Astrocyte of the hippocampus (primary cell): Measurements from ENCODE around the gene KCNIP1.
A peak's percentile ranks its signal among the peaks of the same experiment; 100 is the strongest.

ENCODE experiments used
- DNase-seq: peaks from one replicate; pipeline ENCODE4 v3.0.0; 2011; ENCODE audit warnings: low read depth, low spot score

Gene KCNIP1

DNA sequence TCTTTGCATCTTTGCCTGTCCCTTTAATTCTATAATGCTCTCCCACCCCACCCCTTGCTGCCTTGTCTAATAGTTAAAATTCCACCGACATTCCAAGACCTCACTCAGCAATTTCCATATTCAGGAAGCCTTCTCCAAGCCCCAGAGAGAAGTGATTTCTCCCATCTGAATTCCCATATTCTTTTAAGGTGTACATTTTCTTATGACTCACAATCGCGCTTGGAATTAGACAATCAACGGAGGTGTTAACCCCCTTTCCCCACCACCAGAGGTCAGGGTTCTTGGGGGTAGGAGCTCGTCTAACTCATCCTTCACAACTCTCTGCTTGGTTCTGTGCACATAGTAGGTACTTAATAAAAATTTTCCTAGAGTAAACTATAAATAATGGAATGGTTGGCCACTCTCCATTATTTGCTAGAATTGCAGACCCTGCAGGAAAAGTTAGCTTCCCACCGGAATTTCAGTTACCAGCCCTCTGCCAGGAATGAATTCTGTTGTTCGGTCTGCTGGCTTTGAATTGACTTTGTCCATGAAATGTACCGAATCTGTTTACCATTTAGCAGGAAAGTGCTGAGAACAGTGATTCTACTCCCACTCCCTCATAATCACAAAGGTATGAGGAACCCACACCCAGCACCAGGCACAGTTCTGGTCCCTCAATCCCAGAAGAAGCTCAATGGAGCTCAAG is 5.0 kb downstream of the KCNIP1 start:
- DNase-seq = peak; percentile 61

DNA sequence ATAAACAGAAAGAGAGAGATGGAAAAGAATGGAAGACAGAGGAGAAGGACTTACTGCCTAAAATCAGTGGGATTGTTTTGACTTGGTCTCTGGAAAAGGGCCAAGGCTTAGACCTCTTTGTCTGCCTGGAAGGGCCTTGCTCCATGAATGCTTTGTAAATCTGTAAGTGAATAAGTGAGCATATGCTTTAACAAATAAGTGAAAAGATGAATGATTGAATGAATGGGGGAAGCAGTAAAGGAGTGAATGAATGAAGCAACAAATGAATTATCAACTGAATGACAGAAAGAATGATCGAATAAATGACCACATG is 5.5 kb downstream of the KCNIP1 start:
- DNase-seq = no peak

DNA sequence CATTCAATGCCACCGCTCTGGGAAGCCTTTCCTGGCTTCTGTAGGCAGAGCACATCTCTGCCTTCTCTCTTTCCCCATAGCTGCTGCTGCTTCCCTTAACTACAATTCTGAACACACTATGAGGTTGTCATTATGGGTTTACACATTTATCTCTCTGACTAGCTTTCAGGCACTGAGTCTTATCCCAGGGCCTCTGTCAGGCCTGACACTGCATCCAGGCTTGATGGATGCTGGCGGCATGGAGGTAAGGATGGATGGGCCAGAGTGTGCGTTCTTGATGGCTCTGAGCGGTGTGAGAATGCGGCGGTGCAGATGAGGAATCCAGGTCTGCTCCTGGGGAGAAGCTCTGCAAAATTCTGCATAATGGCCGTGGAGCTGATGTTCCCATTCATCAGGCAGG is 6.3 kb downstream of the KCNIP1 start:
- no peak for DNase-seq

DNA sequence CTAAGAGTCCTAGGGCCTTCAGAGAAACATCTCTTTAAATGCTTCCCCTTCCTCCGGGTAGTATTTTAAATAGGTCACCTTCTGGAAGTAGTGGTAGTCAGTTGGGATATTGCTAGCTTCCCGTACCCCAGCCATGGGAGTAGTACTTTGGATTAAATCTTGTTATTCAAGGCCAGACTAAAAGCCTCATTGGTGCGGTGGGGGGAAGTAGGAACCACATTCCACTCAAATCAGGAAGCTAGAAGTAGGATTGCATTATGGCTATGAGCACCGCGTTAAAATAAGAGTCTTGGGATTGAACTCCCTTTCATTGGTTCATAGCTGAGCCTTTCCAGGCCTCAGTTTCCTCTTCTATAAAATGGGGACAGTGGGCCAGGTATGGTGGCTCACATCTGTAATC is 6.7 kb downstream of the KCNIP1 start:
- DNase-seq = no peak

DNA sequence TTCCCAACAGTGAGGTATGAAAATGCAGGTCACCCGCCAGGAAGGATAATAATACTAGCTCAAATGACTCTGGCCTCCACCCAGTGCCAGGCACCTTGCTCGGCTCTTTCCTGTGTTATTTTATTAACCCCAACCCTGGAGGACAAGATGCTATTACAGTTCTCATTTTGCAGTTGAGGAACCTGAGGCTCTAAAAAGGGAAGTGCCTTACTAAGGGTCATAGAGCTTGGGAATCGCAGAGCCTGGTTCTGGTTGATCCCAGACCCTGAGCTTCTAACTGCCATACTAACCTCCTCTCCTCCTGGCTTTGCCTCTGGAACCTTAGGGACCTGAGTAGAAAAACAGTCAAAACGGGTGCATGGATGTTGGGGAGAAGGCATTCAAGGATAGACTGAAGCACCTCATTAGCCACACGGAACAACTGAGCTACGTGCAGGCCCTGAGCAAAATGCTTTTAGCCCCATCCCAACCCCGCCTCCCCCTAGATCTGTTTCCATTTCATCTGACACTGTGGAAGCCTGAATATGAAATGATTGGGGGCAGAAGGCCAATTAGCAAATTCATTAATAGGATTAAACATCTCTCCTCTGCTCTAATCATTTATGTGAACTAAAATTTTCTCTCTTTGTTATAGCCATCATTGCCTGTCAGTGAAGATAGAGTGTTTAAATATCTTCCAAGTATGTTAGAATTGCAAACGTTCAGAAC is 7.9 kb downstream of the KCNIP1 start:
- DNase-seq = no peak

DNA sequence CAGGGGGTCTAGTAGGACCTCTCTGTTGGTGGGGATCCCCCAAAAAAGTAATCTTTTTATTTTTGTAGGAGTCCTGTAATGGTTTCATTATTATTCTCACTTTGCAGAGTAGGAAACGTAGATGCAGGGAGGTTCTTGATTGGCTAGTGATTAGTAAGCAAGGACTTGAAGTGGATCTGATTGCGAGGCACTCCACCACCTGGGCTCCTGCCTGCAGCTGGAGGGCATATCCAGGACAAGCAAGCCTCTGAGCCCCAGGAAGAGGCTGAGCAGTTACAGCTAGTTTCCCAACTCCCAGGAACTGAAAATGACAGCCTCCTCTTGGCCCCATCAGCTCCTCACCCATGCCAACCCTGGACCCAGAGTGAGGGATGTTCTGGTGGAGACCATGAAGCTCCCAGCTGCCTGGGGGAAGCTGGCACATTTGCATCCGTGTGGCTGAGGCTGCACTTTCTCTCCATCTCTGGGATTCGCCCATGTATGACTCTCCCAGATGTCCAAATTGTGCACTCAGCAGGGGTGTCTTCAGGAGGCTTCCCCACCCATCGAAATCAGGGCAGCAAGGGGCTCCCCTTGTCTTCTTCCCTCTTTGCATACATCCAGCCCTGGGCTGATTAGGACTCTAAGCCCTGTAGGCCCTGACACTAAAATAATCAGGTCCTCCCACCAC is 10.2 kb downstream of the KCNIP1 start:
- DNase-seq = no peak

DNA sequence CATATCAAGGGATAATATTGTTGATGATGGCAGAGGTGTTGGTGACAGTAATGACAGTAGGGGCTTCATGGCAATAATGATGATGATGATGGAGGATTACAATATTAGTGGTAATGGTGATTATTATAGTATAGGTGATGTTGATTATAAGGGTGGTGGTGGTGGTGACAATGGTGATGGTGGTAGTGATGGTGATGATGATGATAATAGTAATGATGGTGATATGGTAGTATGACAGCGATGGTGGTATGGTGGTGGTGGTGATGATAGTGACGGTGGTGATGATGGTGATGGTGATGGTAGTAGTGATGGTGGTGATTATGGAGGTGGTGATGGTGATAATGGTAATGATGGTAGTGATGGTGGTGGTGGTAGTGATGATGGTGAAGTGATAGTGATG is 13.6 kb downstream of the KCNIP1 start:
- DNase-seq = no peak

DNA sequence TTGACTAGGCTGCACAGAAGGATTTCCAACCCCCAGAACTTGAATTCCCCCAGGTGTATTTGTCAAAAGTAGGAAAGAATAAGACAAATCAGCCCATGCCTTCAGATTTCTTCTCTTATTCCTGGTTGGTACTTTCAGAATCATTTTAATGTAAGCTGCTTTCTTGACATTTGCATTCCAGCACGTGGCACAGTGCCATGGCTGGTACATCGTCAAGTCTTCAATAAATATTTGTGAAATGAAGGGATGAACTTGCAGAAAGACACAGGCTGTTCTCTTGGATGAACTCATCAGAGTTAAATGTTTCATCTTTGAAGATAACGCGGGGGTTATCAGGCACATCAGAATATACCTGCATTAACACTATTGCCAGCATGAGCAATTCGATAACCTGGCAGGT is 14.5 kb downstream of the KCNIP1 start:
- no peak for DNase-seq

DNA sequence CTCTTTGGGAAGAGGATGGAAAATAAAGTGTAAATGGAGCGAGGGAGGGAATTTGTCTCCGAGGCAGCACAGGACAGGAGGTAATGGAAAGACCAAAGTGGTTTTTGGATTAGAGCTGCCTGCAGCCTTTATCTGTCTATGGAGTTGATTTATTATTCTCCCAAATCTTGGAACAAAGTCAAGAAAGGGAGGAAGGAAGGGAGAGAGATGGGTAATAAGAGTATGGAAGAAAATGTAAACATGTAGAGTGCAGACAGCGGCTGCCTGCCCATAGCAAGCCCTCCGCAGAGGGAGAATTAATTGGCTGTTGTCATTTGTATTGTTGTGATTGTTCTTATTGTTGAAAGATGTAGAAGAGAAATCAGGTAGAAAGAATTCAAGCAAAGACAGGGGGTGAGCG is 15.7 kb downstream of the KCNIP1 start:
- no peak for DNase-seq

DNA sequence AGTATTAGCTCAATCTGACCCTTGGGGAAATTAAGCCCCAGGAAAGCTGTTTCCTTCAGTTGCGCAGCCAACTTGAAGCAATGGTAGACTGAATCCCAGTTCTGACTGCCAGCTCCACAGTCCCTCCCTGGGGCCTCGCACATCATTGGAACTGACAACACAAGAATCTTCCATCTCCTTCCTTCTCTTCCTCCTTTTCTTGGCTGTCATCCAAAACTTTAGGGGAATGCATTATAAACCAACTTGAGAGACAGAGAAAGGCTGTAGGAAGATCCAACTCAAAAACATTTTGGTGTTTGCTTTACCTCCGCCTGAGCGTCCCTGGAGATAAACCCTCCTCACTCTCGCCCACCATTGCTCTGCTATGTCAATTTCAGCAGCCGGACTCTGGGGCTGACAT is 16.6 kb downstream of the KCNIP1 start:
- no peak for DNase-seq

DNA sequence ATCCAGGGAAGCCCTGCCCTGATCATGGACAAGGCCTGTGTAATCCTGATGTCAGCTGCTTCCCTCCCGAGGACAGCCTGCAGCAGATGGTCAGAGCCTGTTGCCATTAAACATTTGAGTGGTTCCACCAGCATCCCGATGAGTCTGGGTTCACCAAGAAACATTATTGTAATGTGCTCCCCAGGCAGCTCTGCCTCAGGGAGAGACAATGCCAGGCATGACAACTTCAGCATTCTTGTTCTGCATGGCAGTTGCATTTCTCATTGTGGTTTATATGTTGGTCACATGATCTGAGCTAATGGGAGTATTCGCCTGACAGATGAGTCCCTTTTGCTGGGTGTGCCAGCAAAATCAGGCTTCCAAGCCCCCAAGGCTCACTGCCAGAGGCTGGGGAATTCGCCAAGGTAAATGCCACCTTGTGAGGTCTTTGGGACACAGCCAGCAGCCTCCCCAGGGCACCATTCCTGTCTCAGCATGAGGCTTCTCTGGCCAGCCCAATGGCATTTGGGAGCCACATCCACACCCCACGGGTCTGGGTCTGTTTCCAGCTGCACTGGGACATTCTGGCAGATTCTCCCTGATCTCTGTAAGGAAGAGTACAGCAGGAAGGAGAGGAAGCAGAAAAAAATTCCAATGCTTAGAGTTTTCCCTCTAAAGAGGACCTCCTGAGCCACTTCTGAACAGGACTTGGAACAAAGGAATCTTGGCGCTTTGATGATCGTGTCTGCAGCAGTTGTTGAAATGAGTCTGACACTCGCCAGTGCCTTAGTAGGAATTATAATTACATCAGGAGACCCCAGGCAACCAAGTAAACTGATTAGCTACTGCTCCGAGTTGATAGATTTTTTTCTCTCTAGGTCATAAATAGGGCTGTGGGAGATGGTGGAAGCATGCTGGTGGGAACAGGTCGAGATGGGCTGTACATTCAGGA is 18.7 kb downstream of the KCNIP1 start:
- DNase-seq = peak; percentile 94

DNA sequence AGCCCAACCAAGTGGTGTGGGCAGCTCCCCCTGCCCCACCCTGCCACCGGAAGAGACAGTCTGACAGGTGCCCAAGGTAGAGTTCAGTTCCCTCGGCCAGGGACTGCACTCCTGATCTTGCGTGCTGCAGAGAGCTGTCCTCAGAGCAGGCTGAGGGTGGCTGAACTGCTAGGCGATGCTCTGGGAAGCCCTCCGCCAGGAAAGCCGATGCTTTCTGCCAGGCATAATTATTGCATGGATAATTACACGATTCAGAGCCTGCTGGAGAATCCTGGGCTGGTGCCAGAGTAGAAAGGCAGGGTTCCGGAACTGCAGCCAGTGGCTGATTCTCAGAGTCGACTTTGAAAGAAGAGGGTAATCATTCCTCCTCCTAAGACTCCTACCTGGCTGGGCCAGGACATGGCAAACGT is 19.3 kb downstream of the KCNIP1 start:
- DNase-seq = peak; percentile 75

DNA sequence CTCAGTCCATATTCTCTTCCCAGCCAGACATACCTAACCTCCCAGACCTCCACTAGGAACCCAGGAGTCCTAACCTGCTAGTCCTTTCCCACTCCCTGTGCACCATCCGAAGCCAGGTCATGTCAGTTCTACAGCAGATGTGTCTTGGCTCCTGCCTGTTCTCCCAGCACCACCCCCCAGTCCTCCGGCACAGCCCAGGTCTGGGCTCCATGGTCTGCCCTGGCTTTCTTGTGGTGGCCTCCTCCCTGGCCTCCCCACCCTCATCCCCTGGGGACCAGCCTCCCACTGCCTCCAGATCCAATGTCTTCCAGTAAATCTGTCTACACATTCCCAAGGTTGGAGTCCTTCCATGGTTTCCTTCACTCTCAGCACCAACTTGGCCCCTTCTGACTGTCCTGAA is 20.0 kb downstream of the KCNIP1 start:
- DNase-seq = no peak

DNA sequence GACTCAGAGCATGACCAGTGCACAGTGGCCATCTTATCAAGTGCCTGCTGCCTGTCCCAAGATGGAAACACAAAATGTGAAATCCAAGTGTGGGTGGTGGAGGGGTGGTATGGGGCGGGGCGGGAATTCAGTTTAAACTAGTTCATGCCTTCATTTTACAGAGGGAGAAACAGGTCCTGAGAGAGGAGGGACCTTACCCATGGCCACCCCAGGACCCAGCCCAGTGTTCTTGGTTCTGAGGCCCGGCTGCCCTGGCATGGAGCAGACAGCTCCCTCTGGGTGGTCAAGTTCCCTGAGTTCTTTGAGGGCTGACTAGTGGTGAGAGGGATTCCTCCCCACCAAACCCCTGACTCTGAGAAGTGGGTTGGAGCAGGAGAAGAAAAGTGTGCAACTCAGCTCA is 20.8 kb downstream of the KCNIP1 start:
- no peak for DNase-seq

DNA sequence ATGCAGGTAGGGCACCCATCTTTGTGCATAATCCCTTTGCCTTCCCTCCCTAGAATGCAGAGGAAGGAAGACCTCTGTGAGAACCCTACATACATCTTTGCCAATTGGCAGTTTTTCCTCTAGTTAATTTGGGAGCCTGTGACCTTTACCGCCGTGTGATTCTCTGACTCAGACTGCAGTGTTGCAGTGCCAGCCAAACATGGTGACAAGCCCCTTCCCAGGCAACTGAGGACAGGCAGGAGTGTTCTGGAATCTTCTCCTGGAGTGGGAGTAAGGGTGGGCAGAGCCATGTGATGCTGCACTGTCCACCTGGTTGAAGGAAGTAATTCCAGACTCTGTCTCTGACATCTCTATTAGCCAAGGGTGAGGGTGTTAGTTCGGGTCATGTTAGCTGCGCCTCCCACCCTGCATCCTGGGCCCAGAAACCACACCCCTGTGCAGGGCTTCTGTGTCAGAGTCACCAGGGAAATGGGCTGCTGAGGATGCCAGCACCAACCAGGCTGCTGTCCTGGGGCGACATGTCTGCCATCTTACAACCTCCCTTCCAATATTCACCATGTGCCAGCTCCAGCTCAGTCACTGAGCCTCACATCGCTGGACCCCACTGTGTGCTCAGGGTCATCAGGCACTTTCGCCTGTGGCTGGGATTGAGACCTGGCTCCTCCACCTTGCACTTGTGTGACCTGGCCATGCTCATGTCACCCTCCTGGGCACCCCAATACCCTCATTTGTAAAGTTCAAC is 21.8 kb downstream of the KCNIP1 start:
- DNase-seq = no peak

DNA sequence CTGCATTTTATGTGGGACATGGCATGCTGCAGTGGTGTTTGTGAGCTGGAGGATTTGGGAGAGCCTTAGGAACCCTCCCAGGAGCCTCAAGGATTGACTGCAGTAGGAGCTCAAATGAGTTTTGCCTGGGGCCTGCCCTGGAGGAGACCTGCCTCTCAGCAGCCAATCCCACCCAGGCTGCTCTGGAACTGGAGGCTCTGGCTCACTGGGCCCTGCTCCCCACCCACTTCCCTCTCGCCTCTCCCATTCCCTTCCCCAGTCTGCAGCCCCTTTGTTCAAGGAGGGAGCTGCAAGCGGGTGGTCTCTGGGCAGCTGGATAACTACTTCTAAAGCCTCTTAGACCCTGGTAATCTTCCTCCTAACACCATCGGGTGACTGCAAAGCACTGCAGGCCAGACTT is 24.2 kb downstream of the KCNIP1 start:
- DNase-seq = no peak

DNA sequence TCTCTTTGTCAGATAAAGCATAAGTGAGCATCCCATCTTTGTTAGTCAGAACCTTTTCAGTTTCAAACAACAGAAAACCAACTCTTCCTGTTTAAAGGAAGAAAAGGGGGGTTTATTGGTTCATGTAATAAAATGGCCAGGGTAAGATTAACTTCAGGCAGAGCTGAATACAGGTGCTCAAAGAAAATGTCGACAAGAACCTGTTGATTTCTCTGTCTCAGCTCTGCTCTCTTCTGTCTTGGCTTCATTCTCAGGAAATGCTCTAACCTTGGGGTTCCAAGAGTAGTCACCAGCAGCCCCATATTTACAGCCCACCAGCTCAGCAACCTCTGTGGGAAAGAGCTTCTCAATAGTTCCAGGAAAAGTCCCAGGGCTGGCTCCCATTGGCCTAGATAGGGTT is 25.2 kb downstream of the KCNIP1 start:
- no peak for DNase-seq

DNA sequence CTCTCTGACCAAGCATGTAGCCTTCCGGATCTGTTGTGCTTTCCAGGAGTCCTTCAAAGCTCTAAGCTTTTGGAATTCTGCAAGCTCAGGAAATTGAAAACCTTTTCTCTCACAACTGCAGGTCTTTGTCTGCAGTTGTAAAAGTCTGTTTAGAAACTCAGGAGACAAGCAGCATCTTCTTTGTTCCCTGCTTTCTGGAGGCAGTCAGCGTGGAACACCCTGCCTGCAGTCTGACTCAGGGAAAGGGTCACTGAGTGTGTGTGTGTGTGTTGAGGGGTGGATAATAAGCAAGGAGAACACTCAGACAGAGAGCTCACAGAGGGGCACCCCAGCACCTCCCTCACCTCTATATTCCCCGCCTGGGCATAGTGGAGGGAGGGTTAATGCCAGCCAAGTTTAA is 29.1 kb downstream of the KCNIP1 start:
- DNase-seq = no peak

DNA sequence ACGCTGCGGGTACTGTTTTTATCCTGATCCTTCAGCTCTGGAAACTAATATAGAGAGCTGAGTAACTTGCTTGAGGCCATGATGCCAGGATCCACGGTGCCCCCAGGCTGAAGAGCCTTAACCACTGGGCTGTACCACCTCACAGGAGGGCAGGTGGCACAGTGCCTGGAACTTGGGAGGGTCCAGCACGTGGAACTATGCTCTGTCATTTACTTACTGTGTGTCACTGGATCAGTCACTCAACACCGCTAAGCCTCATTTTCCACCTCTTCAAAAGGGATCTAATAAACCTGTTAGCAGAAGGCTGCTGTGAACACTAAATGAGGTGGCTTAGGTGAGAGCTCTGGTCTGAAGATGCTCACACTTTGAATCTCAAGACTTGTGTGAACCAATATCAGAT is 29.6 kb downstream of the KCNIP1 start:
- no peak for DNase-seq

DNA sequence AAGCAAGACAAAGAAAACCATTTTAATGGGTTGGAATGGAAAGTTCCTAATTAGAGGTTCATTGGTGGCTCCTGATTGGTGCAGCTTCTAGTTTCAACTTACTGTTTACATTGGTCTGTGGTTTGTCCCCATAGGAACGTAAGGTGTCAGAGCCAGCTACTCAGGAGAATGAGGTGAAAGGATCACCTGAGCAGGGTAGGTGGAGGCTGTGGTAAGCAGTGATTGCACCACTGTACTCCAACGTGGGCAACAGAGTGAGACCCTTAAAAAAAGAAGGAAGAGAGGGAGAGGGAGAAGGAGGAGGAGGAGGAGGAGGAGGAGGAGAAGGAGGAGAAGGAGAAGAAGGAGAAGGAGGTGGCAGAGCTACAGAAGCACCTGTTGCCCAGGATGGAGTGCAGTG is 30.4 kb downstream of the KCNIP1 start:
- peak; percentile 39 for DNase-seq

DNA sequence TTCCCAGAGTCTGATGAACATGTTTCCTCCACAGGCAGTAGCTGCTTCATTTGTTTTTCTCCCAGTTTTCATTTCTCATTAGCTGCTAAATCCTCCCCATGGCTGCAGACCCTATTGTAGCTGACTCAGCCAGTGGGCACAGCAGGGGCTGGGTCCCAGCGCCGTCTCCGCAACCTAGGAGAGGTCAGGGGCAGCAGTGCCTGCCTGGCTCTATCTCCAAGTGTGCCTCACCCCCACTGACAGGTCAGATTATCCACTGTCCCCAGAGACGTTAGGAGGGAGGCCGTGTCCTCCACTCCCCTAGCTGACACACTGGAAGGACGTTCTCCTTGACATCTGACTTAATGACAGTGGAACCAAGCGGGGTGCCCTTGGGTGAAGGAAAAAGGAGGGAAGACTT is 31.1 kb downstream of the KCNIP1 start:
- no peak for DNase-seq
